CD4-positive, alpha-beta memory T cell (primary cell): ENCODE results near the gene ERAL1. TPM values are rescaled to one million over a fixed set of nuclear protein-coding genes. Genes with fewer than 3 reads are reported as not detected.
"Not testable (repeated sequence)": the region's sequence is repeated elsewhere in the genome, so short reads cannot be mapped to it uniquely, and the experiment has no call there.

Source experiments
- CTCF ChIA-PET: fragments of 350-600 bp; sonication (Branson Sonifier 250); formaldehyde crosslinking; loops from one replicate; lab custom pipeline; 2021; ENCODE audit warnings: inconsistent platforms; ENCODE audit not compliant: partially characterized antibody; lab: Charles Lee
- POLR2A ChIA-PET: fragments of 350-600 bp; sonication (Branson Sonifier 250); formaldehyde crosslinking; loops from one replicate; lab custom pipeline; 2021; ENCODE audit not compliant: partially characterized antibody; lab: Charles Lee
- DNase-seq, 5 donors: peaks; one replicate each; pipeline versions ENCODE4 v3.0.0 to v3.0.0-alpha.2; 2020 to 2022; ENCODE audit warnings: mixed read lengths in 1 of 5
- H3K27ac ChIP-seq: one replicate; pipeline ENCODE4 v1.7.0; 2013; ENCODE audit warnings: low read depth, low read length
- H3K27me3 ChIP-seq: 2 replicates; pipeline ENCODE4 v1.7.0; 2013; ENCODE audit warnings: mild to moderate bottlenecking, low read length, moderate library complexity; ENCODE audit not compliant: insufficient read depth
- H3K36me3 ChIP-seq: 2 replicates; pipeline ENCODE4 v1.7.0; 2013; ENCODE audit warnings: mild to moderate bottlenecking, low read length, moderate library complexity; ENCODE audit not compliant: insufficient read depth
- H3K4me1 ChIP-seq: 2 replicates; pipeline ENCODE4 v1.7.0; 2013; ENCODE audit warnings: mild to moderate bottlenecking, low read length, moderate library complexity; ENCODE audit not compliant: insufficient read depth
- H3K4me3 ChIP-seq, 2 donors: one replicate each; pipeline ENCODE4 v1.7.0; 2013; ENCODE audit warnings: low read length in 2 of 2, mild to moderate bottlenecking in 1 of 2
- H3K9me3 ChIP-seq, 2 donors: one replicate each; pipeline ENCODE4 v1.7.0; 2013; ENCODE audit warnings: low read length in 2 of 2, control low read depth in 1 of 2; ENCODE audit not compliant: control insufficient read depth in 1 of 2
- H3K27ac Mint-ChIP-seq, 7 donors: one replicate each; pipeline ENCODE4 v1.8.0; 2020 to 2021; ENCODE audit warnings: mixed read lengths in 7 of 7, mild to moderate bottlenecking in 6 of 7, inconsistent platforms in 3 of 7, moderate library complexity in 3 of 7
- H3K27me3 Mint-ChIP-seq, 2 donors: one replicate each; pipeline ENCODE4 v1.8.0; 2020 to 2021; ENCODE audit warnings: mixed read lengths in 2 of 2
- H3K36me3 Mint-ChIP-seq, 2 donors: one replicate each; pipeline ENCODE4 v1.8.0; 2020 to 2021; ENCODE audit warnings: mixed read lengths in 2 of 2, inconsistent platforms in 1 of 2, mild to moderate bottlenecking in 1 of 2
- H3K4me1 Mint-ChIP-seq, 4 donors: one replicate each; pipeline ENCODE4 v1.8.0; 2020 to 2021; ENCODE audit warnings: mixed read lengths in 4 of 4, mild to moderate bottlenecking in 1 of 4
- H3K4me3 Mint-ChIP-seq, 8 donors: one replicate each; pipeline ENCODE4 v1.8.0; 2020 to 2021; ENCODE audit warnings: mixed read lengths in 8 of 8, mild to moderate bottlenecking in 7 of 8, moderate library complexity in 6 of 8, inconsistent platforms in 3 of 8
- H3K9me3 Mint-ChIP-seq, 8 donors: one replicate each; pipeline ENCODE4 v1.8.0; 2020 to 2021; ENCODE audit warnings: mixed read lengths in 8 of 8, mild to moderate bottlenecking in 5 of 8, inconsistent platforms in 3 of 8, moderate library complexity in 1 of 8
- intact Hi-C: fragments of 100-400 bp; cut with micrococcal nuclease; formaldehyde crosslinking; loops from one replicate; pipeline ENCODE4 v1.15.1; 2023
- polyA plus RNA-seq, 2 donors: library from polyadenylated mRNA; unstranded; fragments of 300-500 nt; fragmentation: Illumina TruSeq; gene quantifications; one replicate each; pipeline ENCODE4 v1.2.3, GENCODE V29; 2021
- total RNA-seq, 2 experiments: library from RNA; stranded (reverse); gene quantifications; one replicate each; pipeline ENCODE4 v1.2.3, GENCODE V29; 2021

Gene ERAL1
- total and polyA plus RNA-seq, 4 experiments from 2014 or later, result 23.5 to 41.7 (median 32.7) TPM

DNA sequence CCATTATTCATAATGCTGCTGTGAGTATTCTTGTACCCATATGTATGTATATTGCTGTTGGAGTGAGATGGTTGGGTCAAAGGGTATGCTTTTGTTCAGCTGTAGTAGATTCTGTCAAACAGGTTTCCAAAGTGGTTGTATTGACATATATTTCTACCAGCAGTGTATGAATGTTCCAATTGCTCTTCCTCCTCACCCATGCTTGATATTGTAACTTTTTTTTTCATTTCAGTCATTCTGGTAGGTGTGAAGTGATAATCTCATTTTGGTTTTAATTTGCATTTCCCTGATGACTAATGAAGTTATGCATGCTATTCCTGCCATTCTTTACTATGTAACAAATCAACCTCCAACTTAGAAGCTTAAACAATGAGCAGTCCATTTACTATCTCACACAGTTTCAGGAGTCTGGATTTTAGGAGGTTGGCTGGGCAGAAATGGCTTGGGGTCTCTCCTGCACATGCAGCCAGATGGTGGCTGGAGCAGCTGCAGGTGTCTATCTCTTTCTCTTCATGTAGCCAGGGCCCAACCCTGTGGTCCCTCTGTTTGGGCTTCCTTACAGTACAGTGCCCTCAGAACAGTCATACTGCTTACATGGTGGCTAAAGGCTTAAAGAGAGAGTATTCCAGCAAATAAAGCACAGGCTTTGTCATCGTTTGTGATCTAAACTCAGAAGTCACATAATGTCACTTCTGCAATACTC, 21.2 kb downstream of the ERAL1 start:
- Histone ChIP-seq H3K27ac (no peak overlapping the region), H3K27me3 (no peaks in the 10 kb centered on the region), H3K36me3 (peaks cover 24% of the 10 kb centered on the region), H3K4me1 (peaks cover 12% of the 10 kb centered on the region), H3K9me3 (no peaks in the 10 kb centered on the region), H3K4me3 (no peak overlapping the region)
- no peak overlapping the region for H3K4me3 Mint-ChIP-seq
- H3K4me1 Mint-ChIP-seq, result peaks cover 4 to 14% (median 9%) of the 10 kb centered on the region in 4 donors
- H3K27me3 Mint-ChIP-seq, result no peaks in the 10 kb centered on the region
- H3K36me3 Mint-ChIP-seq, result peaks cover 22 to 31% of the 10 kb centered on the region in 2 donors
- H3K27ac Mint-ChIP-seq, result peak overlapping the region in 1 of 7 donors; percentile 3
- peaks cover 0 to 2% (median 0%) of the 10 kb centered on the region in 8 donors for H3K9me3 Mint-ChIP-seq
- POLR2A ChIA-PET, result interaction anchor here (1.3 kb wide), 1 partner anchor 21 kb away, joined by 8 read pairs; the partner anchor contains the start of gene FLOT2
- intact Hi-C loops, result loop anchor here (2.0 kb wide), 1 partner anchor 21 kb away; the partner anchor contains the start of gene FLOT2
- no peak for DNase-seq
- CTCF ChIA-PET, result no interaction called here

DNA sequence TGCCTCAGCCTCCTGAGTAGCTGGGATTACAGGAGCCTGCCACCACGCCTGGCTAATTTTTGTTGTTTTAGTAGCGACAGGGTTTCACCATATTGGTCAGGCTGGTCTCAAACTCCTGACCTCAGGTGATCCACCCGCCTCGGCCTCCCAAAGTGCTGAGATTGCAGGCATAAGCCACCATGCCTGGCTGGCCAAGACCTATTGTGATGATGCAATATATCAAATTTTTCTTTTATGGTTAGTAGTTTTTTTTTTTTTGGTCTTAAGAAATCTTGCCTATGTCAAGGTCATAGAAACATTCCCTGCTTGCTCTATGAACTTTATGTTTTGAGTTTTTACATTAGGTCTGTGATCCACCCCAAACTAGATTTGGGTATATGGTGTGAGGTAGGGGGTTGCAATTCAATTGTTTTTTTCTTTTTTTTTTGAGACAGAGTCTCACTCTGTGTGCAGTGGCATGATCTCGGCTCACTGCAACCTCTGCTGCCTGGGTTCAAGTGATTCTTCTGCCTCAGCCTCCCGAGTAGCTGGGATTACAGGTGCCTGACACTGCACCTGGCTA, 22.4 kb downstream of the ERAL1 start:
- H3K4me3 Mint-ChIP-seq, DNase-seq, H3K4me1 Mint-ChIP-seq, H3K4me3 ChIP-seq, H3K27me3 Mint-ChIP-seq, H3K27ac ChIP-seq, H3K9me3 Mint-ChIP-seq, CTCF ChIA-PET, H3K27me3 ChIP-seq, H3K9me3 ChIP-seq, H3K27ac Mint-ChIP-seq, H3K4me1 ChIP-seq: not testable (repeated sequence)
- POLR2A ChIA-PET, result interaction anchor here (0.6 to 1.3 kb wide), 3 partner anchors 20 to 1838 kb away, joined by 3 to 8 read pairs (median 3); partner anchors contain the start of genes FAM222B and FLOT2
- H3K36me3 ChIP-seq, result peaks cover 37% of the 10 kb centered on the region
- H3K36me3 Mint-ChIP-seq, result peaks cover 35 to 42% of the 10 kb centered on the region in 2 donors
- intact Hi-C loops, result loop anchor here (2.0 kb wide), 1 partner anchor 20 kb away; the partner anchor contains the start of gene FLOT2

DNA sequence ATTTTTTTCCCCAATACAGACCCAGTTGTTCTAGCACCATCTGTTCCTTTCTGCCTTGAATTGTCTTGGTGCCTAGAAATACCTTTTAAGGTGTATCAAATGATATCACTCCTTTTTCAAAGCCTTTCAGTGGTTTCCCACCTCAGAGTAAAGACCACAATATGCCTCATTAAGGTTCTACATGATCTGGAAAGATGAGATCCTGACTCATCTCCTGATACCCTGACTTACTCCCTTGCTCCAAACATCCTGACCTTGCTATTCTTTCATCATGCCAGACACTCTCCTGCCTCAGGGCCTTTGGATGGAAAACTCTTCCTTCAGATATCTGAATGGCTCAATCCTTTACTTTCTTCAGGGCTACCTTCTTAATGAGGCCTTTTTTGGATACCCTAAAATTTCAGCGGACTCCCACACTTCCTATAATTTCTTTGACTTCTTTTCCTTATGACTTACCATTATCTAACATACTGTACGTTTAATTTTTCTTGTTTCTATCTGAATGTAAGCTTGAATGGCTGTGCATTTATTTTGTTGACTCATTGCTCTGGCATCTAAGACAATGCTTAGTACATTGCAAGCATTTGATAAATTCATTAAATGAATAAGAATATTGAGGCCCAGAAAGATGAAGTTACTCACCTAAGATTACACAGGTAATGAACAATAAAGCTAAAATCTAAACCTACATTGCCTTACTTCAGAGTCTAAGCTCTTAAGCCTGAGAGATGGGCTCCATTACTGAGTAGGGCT, 23.5 kb downstream of the ERAL1 start:
- peaks cover 48% of the 10 kb centered on the region for H3K36me3 ChIP-seq
- CTCF ChIA-PET, result interaction anchor here (1.1 to 1.7 kb wide), 2 partner anchors 114 to 152 kb away, joined by 3 to 4 read pairs; partner anchors contain the start of gene TLCD1
- POLR2A ChIA-PET, result interaction anchor here (0.5 to 2.6 kb wide), 3 partner anchors 19 to 403 kb away, joined by 3 to 11 read pairs (median 4); partner anchors contain the start of genes FAM222B and FLOT2

DNA sequence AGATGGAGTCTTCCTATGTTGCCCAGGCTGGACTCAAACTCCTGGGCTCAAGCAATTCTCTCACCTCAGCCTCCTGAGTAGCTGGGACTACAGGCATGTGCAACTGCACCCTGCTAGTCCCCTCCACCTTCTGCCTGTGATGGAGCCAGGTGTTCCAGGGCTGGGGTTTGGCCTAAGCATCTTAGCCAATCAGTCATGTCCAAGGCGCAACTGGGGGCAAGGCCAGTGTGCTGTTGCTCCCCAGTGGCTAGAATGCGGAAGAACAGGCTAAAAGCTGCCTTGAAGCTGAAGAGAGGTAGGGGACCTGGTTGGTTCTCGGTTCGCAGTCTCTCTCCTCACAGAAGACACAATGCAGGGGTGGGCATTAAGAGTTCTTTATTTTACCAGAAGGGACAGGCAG, 24.2 kb downstream of the ERAL1 start:
- Mint-ChIP-seq H3K4me3 (no peak overlapping the region), H3K4me1 (peaks cover 0 to 3% (median 0%) of the 10 kb centered on the region in 4 donors), H3K27me3 (no peaks in the 10 kb centered on the region), H3K9me3 (peaks cover 0 to 2% (median 0%) of the 10 kb centered on the region in 8 donors), H3K27ac (peak overlapping the region in 1 of 7 donors; percentile 41), H3K36me3 (peaks cover 43 to 54% of the 10 kb centered on the region in 2 donors)
- H3K27ac ChIP-seq, result no peak overlapping the region
- H3K36me3 ChIP-seq, result peaks cover 54% of the 10 kb centered on the region
- no peaks in the 10 kb centered on the region for H3K27me3 ChIP-seq
- no peaks in the 10 kb centered on the region for H3K9me3 ChIP-seq
- H3K4me1 ChIP-seq, result no peaks in the 10 kb centered on the region
- intact Hi-C loops, result no loop called here
- ChIA-PET POLR2A (interaction anchor here (0.5 to 2.6 kb wide), 3 partner anchors 18 to 403 kb away, joined by 3 to 11 read pairs (median 4); partner anchors contain the start of gene FLOT2), CTCF (interaction anchor here (1.1 to 1.7 kb wide), 3 partner anchors 114 to 153 kb away, joined by 3 to 4 read pairs (median 3); partner anchors contain the start of gene TLCD1)
- DNase-seq, result no peak
- no peak overlapping the region for H3K4me3 ChIP-seq

More for the DNA sequence above, 23.5 kb downstream of the ERAL1 start:
- H3K9me3 Mint-ChIP-seq, result peaks cover 0 to 2% (median 0%) of the 10 kb centered on the region in 8 donors
- peaks cover 43 to 53% of the 10 kb centered on the region in 2 donors for H3K36me3 Mint-ChIP-seq
- Histone ChIP-seq H3K9me3 (no peaks in the 10 kb centered on the region), H3K27ac (no peak overlapping the region), H3K4me3 (no peak overlapping the region), H3K4me1 (no peaks in the 10 kb centered on the region), H3K27me3 (no peaks in the 10 kb centered on the region)
- H3K27me3 Mint-ChIP-seq, result no peaks in the 10 kb centered on the region
- no peak overlapping the region for H3K4me3 Mint-ChIP-seq
- intact Hi-C loops, result no loop called here
- no peak for DNase-seq
- H3K4me1 Mint-ChIP-seq, result peaks cover 0 to 3% (median under 1%) of the 10 kb centered on the region in 4 donors
- H3K27ac Mint-ChIP-seq, result peak overlapping the region in 2 of 7 donors; percentile 48 to 63

DNA sequence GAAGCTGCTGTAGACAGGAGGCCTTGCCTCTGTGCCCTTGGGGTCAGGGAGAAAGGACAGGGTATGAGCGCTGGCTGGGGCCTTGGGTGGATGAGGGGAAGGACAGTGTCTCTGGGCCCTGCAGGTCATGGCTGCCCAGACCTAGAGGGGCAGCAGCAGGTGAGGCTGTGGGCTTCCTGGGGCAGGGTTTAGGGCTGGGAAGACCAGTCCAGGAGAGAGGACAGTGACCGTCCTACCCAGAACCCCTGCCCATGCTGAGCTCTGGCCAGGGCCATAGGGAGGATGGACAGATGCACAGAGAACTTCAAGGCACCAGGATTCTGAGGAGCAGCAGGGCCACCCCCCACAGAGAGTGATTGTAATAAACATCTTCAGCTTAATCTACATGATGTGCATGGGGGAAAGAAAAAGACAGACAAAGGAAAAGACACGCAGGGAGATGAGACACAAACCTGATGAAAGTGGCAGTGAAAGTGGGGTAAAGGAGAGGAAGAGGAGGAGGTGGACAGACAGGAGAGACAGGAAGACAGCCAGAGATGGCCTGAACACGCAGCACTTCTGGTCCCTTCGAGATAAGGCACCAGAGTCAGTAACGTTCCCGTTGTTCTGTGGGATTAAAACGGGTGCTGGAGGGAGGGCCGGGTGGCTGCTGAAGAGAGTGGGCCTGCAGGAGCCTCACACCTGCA, 25.2 kb downstream of the ERAL1 start:
- Mint-ChIP-seq H3K36me3 (peaks cover 51 to 64% of the 10 kb centered on the region in 2 donors), H3K27me3 (no peaks in the 10 kb centered on the region)

DNA sequence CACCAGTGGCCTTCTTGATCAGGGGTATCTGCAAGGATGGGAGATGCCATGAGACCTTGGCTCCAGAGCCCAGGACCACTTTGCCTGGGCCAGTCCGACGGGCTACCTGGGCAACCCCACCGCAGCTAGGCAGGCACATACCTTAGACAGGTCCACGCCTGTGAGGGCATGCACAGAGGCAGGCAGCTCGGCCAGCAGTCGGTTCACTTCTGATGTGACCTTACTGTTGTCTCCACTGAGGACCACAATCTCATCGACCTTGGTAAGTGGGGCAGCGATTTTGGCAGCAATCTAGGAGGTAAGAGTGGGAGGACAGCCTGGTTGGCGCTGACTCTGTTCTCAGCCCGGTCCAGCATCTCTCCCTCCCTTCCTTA, 25.7 kb downstream of the ERAL1 start:
- H3K9me3 ChIP-seq, result no peaks in the 10 kb centered on the region
- H3K4me3 Mint-ChIP-seq, result no peak overlapping the region
- no peaks in the 10 kb centered on the region for H3K27me3 Mint-ChIP-seq
- H3K27ac Mint-ChIP-seq, result peak overlapping the region in 1 of 7 donors; percentile 53
- ChIA-PET POLR2A (interaction anchor here (1.5 to 2.6 kb wide), 2 partner anchors 17 to 73 kb away, joined by 3 to 11 read pairs; partner anchors contain the start of gene FLOT2), CTCF (no interaction called here)
- intact Hi-C loops, result no loop called here
- peaks cover 54 to 69% of the 10 kb centered on the region in 2 donors for H3K36me3 Mint-ChIP-seq
- H3K9me3 Mint-ChIP-seq, result peaks cover 0 to 2% (median 0%) of the 10 kb centered on the region in 8 donors
- H3K4me1 ChIP-seq, result no peaks in the 10 kb centered on the region
- H3K4me1 Mint-ChIP-seq, result peaks cover 0 to 7% (median 3%) of the 10 kb centered on the region in 4 donors
- H3K27ac ChIP-seq, result no peak overlapping the region
- H3K36me3 ChIP-seq, result peaks cover 70% of the 10 kb centered on the region
- H3K4me3 ChIP-seq, result no peak overlapping the region
- DNase-seq, result no peak
- no peaks in the 10 kb centered on the region for H3K27me3 ChIP-seq

More for the DNA sequence above, 25.2 kb downstream of the ERAL1 start:
- H3K4me3 ChIP-seq, result no peak overlapping the region
- Mint-ChIP-seq H3K9me3 (peaks cover 0 to 2% (median 0%) of the 10 kb centered on the region in 8 donors), H3K27ac (peak overlapping the region in 1 of 7 donors; percentile 43), H3K4me3 (no peak overlapping the region), H3K4me1 (peaks cover 0 to 3% (median 1%) of the 10 kb centered on the region in 4 donors)
- H3K27ac ChIP-seq, result no peak overlapping the region
- intact Hi-C loops, result no loop called here
- H3K9me3 ChIP-seq, result no peaks in the 10 kb centered on the region
- H3K4me1 ChIP-seq, result no peaks in the 10 kb centered on the region
- POLR2A ChIA-PET, result interaction anchor here (1.5 to 2.6 kb wide), 2 partner anchors 17 to 74 kb away, joined by 3 to 11 read pairs; partner anchors contain the start of gene FLOT2
- no peak for DNase-seq
- peaks cover 65% of the 10 kb centered on the region for H3K36me3 ChIP-seq
- no peaks in the 10 kb centered on the region for H3K27me3 ChIP-seq
- CTCF ChIA-PET, result interaction anchor here (1.2 to 1.7 kb wide), 2 partner anchors 117 to 154 kb away, joined by 3 to 4 read pairs; partner anchors contain the start of gene TLCD1
